Ascending aorta (tissue), 2 donors: Measurements from ENCODE around the gene SYVN1. TPM values are rescaled to one million over a fixed set of nuclear protein-coding genes. Genes with fewer than 3 reads are reported as not detected.
"Not testable (repeated sequence)": the region's sequence is repeated elsewhere in the genome, so short reads cannot be mapped to it uniquely, and the experiment has no call there.

ENCODE experiments used
- DNase-seq, 2 donors: peaks; one replicate each; pipeline ENCODE4 v3.0.0-alpha.2; 2019; ENCODE audit warnings: low spot score in 2 of 2
- H3K27ac ChIP-seq, 2 donors: fragments of 200-600 bp; sonication (generic); one replicate each; pipeline ENCODE4 v1.5.1; 2016 to 2017; ENCODE audit warnings: mild to moderate bottlenecking in 1 of 2
- H3K27me3 ChIP-seq: fragments of 200-600 bp; sonication (generic); one replicate; pipeline ENCODE4 v1.5.1; 2017
- H3K36me3 ChIP-seq, 2 donors: fragments of 200-600 bp; sonication (generic); one replicate each; pipeline ENCODE4 v1.5.1; 2016
- H3K4me1 ChIP-seq, 2 donors: fragments of 200-600 bp; sonication (generic); one replicate each; pipeline ENCODE4 v1.5.1; 2016 to 2017; ENCODE audit warnings: mild to moderate bottlenecking in 1 of 2
- H3K4me3 ChIP-seq, 2 donors: fragments of 200-600 bp; sonication (generic); one replicate each; pipeline ENCODE4 v1.5.1; 2016 to 2017; ENCODE audit warnings: mild to moderate bottlenecking in 1 of 2
- H3K9me3 ChIP-seq, 2 donors: fragments of 200-600 bp; sonication (generic); one replicate each; pipeline ENCODE4 v1.5.1; 2016
- intact Hi-C: fragments of 100-400 bp; cut with DNase I; formaldehyde crosslinking; loops from one replicate; pipeline ENCODE4 v1.15.1; 2023
- total RNA-seq: library from RNA; depleted of rRNA; stranded (reverse); fragments of >200 nt; gene quantifications from one replicate; pipeline ENCODE4 v1.1.0, GENCODE V29; 2016
- TF ChIP-seq, protein P1 (sequence below), 3 experiments: fragments of 200-600 bp in 2 of 3; fragments of 450-650 bp in 1 of 3; sonication (generic) in 2 of 3; IDR thresholded peaks; one replicate each; pipeline ENCODE4 v1.5.1; 2016 to 2019; ENCODE audit warnings: antibody characterized with exemption in 3 of 3, mild to moderate bottlenecking in 1 of 3, moderate library complexity in 1 of 3

The SYVN1 gene
- total RNA-seq, 1 donor from 2014 or later: 229 TPM

DNA sequence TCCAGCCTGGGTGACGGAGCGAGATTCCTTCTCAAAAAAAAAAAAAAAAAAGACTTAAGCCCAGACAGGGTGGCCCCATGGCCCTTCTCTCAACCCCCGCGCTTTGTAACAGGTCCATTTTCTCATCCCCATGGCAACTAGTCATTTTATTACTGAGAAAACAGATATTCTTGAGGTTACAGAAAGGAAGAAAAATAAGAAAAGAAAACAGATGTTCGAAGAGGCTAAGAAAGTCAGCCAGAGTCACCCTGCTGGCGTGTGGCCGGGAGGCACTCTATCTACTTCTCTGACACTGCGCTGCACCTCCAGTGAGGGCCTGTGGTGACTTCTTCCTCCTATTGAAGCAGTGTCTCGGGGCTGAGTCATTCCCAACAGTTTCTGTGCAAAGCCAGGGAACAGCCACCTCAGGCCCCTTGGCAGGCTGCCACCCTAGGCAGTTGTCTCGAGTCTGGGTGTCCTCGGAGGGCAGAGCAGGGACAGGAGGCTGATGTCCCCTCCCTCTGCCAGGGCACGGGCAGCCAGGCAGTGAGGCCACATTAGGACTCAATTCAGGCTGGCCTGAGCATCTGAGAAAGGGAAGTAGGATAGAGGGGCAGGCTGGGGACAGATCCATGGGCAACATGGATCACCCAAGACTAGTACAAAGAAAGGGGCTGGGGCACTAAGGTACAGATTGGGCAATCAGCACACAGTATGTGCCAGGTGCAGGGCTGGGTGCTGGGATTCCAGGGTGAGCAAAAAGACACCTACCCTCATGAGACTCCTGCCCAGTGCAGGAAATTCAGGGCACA is 16.4 kb upstream of the SYVN1 start:
- H3K27ac ChIP-seq: peak overlapping the region; percentile 68 to 73
- TF ChIP-seq, protein P1, sequence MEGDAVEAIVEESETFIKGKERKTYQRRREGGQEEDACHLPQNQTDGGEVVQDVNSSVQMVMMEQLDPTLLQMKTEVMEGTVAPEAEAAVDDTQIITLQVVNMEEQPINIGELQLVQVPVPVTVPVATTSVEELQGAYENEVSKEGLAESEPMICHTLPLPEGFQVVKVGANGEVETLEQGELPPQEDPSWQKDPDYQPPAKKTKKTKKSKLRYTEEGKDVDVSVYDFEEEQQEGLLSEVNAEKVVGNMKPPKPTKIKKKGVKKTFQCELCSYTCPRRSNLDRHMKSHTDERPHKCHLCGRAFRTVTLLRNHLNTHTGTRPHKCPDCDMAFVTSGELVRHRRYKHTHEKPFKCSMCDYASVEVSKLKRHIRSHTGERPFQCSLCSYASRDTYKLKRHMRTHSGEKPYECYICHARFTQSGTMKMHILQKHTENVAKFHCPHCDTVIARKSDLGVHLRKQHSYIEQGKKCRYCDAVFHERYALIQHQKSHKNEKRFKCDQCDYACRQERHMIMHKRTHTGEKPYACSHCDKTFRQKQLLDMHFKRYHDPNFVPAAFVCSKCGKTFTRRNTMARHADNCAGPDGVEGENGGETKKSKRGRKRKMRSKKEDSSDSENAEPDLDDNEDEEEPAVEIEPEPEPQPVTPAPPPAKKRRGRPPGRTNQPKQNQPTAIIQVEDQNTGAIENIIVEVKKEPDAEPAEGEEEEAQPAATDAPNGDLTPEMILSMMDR (IDR thresholded peaks at IDR 0.05): no peak
- intact Hi-C loops: loop anchor here (2.0 kb wide), 1 partner anchor 16 kb away; the partner anchor contains the start of gene SYVN1

DNA sequence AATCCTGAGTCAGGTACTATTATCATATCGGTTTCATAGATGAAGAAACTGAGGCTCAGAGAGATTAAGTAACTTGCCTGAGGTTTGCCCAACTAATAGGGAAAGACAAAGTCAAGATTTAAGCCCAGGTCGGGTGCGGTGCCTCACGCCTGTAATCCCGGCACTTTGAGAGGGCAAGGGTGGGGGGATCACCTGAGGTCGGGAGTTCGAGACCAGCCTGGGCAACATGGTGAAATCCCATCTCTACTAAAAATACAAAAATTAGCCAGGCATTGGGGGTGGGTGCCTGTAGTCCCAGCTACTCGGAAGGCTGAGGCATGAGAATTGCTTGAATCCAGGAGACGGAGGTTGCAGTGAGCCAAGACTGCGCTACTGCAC is 15.8 kb upstream of the SYVN1 start:
- Histone ChIP-seq H3K4me1 (peaks cover 0 to 11% of the 10 kb centered on the region in 2 donors), H3K4me3 (peak overlapping the region in 1 of 2 donors; percentile 19), H3K27ac (peak overlapping the region; percentile 68 to 73)
- H3K36me3 ChIP-seq, H3K27me3 ChIP-seq, H3K9me3 ChIP-seq, DNase-seq: not testable (repeated sequence)
- intact Hi-C loops: loop anchor here (2.0 kb wide), 1 partner anchor 15 kb away; the partner anchor contains the start of gene SYVN1

More for the DNA sequence above, 16.4 kb upstream of the SYVN1 start:
- Histone ChIP-seq H3K36me3 (no peaks in the 10 kb centered on the region), H3K27me3 (no peaks in the 10 kb centered on the region), H3K4me1 (peaks cover 0 to 11% of the 10 kb centered on the region in 2 donors), H3K9me3 (no peaks in the 10 kb centered on the region), H3K4me3 (peak overlapping the region in 1 of 2 donors; percentile 19)
- DNase-seq: peak; percentile 90 to 96

DNA sequence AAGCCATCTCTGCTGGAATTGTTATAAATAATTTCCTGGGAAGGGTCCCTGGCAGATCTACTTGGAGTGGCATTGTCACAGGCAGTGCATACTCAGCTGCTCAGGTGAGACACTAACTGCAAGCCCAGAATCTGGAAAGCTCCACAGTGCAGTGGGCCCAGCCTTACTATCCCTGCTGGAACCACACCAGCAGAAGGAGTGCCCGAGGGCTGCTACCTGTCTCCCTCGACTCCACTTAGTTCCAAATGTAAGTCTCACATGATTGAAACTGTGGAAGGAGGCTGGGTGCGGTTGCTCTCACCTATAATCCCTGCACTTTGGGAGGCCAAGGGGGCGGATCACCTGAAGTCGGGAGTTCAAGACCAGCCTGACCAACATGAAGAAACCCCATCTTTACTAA is 14.3 kb upstream of the SYVN1 start:
- Histone ChIP-seq H3K4me1 (peaks cover 0 to 11% of the 10 kb centered on the region in 2 donors), H3K27ac (no peak overlapping the region), H3K9me3 (no peaks in the 10 kb centered on the region), H3K27me3 (no peaks in the 10 kb centered on the region), H3K36me3 (no peaks in the 10 kb centered on the region), H3K4me3 (no peak overlapping the region)
- intact Hi-C loops: no loop called here
- DNase-seq: no peak
- TF ChIP-seq, protein P1 (IDR thresholded peaks at IDR 0.05): no peak

DNA sequence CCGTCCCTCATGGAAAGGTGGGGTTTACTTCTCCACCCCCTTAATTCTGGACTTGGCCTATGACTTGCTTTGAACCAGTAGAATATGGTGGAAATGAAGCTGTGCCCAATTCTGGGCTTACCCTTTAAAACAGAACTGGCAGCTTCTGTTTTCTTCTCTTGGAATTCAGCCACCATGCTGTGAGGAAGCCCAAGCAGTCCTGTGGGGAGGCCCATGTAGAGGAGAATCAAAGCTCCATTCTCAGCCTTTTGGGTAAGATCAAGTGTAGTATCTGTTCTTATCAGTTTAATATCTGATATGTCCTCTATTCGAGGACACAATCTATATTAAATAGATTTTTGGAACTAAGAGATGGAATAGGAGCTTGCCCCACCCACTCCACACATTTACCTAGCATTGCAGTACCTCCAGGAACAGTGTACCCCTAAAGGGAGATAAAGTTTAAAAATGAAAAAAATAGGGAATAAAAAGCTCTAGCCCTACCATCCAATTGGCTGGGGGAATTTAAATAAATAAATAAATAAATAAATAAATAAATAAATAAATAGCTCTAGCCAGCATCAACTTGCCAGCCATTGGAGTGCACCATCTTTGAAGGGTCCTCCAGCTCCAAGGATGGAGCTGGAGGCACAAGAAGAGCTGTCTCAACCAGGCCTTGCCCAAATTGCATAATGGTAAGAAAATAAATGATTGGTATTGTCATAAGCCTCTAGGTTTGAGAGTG is 13.2 kb upstream of the SYVN1 start:
- no peak for DNase-seq
- no peaks in the 10 kb centered on the region for H3K27me3 ChIP-seq
- H3K9me3 ChIP-seq: no peaks in the 10 kb centered on the region
- H3K36me3 ChIP-seq: no peaks in the 10 kb centered on the region
- H3K4me3 ChIP-seq: no peak overlapping the region
- intact Hi-C loops: no loop called here
- TF ChIP-seq, protein P1 (IDR thresholded peaks at IDR 0.05): no peak
- no peak overlapping the region for H3K27ac ChIP-seq
- peaks cover 0 to 11% of the 10 kb centered on the region in 2 donors for H3K4me1 ChIP-seq

DNA sequence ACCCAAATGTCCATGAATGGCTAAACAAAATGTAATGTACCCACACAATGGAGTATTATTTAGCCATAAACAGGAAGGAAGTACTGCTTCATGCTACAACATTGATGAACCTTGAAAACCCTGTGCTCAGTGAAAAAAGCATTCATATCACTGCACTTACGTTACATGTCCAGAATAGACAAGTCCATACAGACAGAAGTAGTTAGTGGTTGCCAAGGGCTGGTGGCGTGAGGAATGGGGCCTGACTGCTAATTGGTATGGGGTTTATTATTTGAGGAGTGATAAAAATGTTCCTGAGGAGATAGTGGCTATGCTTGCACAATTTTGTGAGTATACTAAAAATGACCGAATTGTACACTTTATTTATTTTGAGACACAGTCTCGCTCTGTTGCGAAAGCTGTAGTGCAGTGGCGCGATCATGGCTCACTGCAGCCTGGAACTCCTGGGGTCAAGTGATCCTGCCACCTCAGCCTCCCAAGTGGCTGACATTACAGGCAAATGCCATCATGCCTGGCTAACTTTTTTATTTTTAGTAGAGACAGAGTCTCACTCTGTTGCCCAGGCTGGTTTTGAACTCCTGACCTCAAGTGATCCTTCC is 7.7 kb upstream of the SYVN1 start:
- no peaks in the 10 kb centered on the region for H3K27me3 ChIP-seq
- intact Hi-C loops: no loop called here
- no peaks in the 10 kb centered on the region for H3K9me3 ChIP-seq
- no peak overlapping the region for H3K4me3 ChIP-seq
- H3K4me1 ChIP-seq: no peaks in the 10 kb centered on the region
- no peak overlapping the region for H3K27ac ChIP-seq
- peak in 1 of 2 donors; percentile 18 for DNase-seq
- TF ChIP-seq, protein P1 (IDR thresholded peaks at IDR 0.05): no peak
- no peaks in the 10 kb centered on the region for H3K36me3 ChIP-seq
